Kidney epithelial cell (primary cell): ENCODE measurements around the gene EXOC6B. TPM values are rescaled to one million over a fixed set of nuclear protein-coding genes. Genes with fewer than 3 reads are reported as not detected.
A peak's percentile ranks its signal among the peaks of the same experiment; 100 is the strongest.

Experiments
- DNase-seq: peaks from one replicate; pipeline ENCODE4 v3.0.0-alpha.2; 2010; ENCODE audit warnings: low read depth
- H3K27me3 ChIP-seq: 2 replicates; pipeline ENCODE4 v1.6.0; 2011; ENCODE audit warnings: low read length; ENCODE audit not compliant: control insufficient read depth, insufficient read depth
- H3K36me3 ChIP-seq: 2 replicates; pipeline ENCODE4 v1.5.1; 2011; ENCODE audit warnings: low read length; ENCODE audit not compliant: control insufficient read depth, insufficient read depth
- H3K4me3 ChIP-seq: 2 replicates; pipeline ENCODE4 v1.5.1; 2011; ENCODE audit warnings: low read depth, mild to moderate bottlenecking, control low read depth, low read length
- CTCF ChIP-seq: IDR thresholded peaks from 2 replicates; pipeline ENCODE4 v1.5.1; 2011; ENCODE audit warnings: mild to moderate bottlenecking, moderate library complexity, low read length, control low read depth, inconsistent platforms; ENCODE audit not compliant: insufficient read depth, poor library complexity, severe bottlenecking
- total RNA-seq: library from RNA; depleted of rRNA; stranded (reverse); fragments of >200 nt; gene quantifications from 2 replicates; pipeline ENCODE4 v1.2.3, GENCODE V29; 2015

EXOC6B gene
- total RNA-seq, 1 donor from 2014 or later, result 21.8 TPM

GRCh38 chr2:72145289-72145657 is 680.6 kb downstream of the EXOC6B start:
- DNase-seq, result no peak
- Histone ChIP-seq H3K36me3 (no peaks in the 10 kb centered on the region), H3K4me3 (peak overlapping the region; percentile 18), H3K27me3 (peaks cover 78% of the 10 kb centered on the region)
- no peak for TF ChIP-seq CTCF

- peaks cover 76% of the 10 kb centered on the region for H3K27me3 ChIP-seq
- peak overlapping the region; percentile 15 for H3K4me3 ChIP-seq
- no peak for DNase-seq
- TF ChIP-seq CTCF, result no peak
- H3K36me3 ChIP-seq, result no peaks in the 10 kb centered on the region
Measured at GRCh38 chr2:72144632-72145288, 681.1 kb downstream of the EXOC6B start.

GRCh38 chr2:72144274-72144631 is 681.6 kb downstream of the EXOC6B start:
- Histone ChIP-seq H3K4me3 (peak overlapping the region; percentile 15), H3K27me3 (peaks cover 71% of the 10 kb centered on the region)
- TF ChIP-seq CTCF, result no peak

GRCh38 chr2:72143441-72144273 is 682.2 kb downstream of the EXOC6B start:
- no peak overlapping the region for H3K4me3 ChIP-seq
- peaks cover 66% of the 10 kb centered on the region for H3K27me3 ChIP-seq
- H3K36me3 ChIP-seq, result no peaks in the 10 kb centered on the region
- TF ChIP-seq CTCF, result no peak
- DNase-seq, result no peak

More at GRCh38 chr2:72144274-72144631, 681.6 kb downstream of the EXOC6B start:
- DNase-seq, result no peak
- H3K36me3 ChIP-seq, result no peaks in the 10 kb centered on the region

- Histone ChIP-seq H3K27me3 (peaks cover 60% of the 10 kb centered on the region), H3K4me3 (no peak overlapping the region), H3K36me3 (no peaks in the 10 kb centered on the region)
- DNase-seq, result no peak
- TF ChIP-seq CTCF, result no peak
Measured at GRCh38 chr2:72142570-72143440, 683.0 kb downstream of the EXOC6B start.
